DMS 273 (cell line): ENCODE results near the gene PKD2L2.
"Not testable (repeated sequence)": the region's sequence is repeated elsewhere in the genome, so short reads cannot be mapped to it uniquely, and the experiment has no call there.

Experiments
- DNase-seq: peaks from one replicate; lab custom pipeline; 2025; ENCODE audit not compliant: unreplicated experiment; lab: John Stamatoyannopoulos, UW

Gene PKD2L2

GRCh38 chr5:137887831-137888230 is 1.4 kb upstream of the PKD2L2 start:
- no peak for DNase-seq

DNA sequence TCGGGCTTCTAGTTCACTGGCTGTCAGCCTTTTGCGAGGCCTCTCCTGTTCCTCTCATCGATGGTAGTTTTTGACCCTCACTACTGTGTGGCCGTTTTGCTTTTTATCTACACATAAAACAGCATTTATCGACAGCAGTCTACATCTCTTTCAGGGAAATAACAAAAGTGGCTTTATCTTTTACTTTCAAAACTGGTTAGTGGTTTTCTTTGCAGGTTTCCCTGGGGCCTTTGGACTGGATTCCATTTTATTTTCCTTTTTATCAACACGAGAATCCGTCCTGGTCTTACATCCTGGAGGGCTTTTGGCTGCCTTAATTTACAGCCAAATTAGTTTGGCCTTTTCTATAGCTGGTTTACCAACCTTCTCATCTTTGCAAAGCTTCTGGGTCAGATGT is 793 bp upstream of the PKD2L2 start:
- DNase-seq, result no peak

GRCh38 chr5:137890845-137891244 is 1.6 kb downstream of the PKD2L2 start:
- no peak for DNase-seq

- peak; percentile 6 for DNase-seq
Measured at GRCh38 chr5:137891849-137892248, 2.6 kb downstream of the PKD2L2 start.

- no peak for DNase-seq
Measured at GRCh38 chr5:137894586-137894985, 5.3 kb downstream of the PKD2L2 start.

DNA sequence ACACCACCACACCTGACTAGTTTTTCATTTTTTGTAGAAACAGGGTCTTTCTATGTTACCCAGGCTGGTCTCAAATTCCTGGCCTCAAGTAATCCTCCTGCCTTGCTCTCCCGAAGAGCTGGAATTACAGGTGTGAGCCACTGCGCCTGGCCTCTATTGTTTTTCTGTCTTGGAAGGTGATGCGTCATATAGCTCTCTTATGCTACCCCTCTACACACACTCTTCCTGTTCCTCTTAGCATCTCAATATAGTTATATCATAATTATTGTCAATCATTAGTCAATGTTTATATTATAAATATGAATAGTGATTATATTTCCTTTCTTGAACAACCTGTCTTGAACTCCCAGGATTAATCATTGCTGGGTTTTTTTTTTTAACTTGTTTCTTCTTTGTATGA is 7.3 kb downstream of the PKD2L2 start:
- DNase-seq, result no peak

DNA sequence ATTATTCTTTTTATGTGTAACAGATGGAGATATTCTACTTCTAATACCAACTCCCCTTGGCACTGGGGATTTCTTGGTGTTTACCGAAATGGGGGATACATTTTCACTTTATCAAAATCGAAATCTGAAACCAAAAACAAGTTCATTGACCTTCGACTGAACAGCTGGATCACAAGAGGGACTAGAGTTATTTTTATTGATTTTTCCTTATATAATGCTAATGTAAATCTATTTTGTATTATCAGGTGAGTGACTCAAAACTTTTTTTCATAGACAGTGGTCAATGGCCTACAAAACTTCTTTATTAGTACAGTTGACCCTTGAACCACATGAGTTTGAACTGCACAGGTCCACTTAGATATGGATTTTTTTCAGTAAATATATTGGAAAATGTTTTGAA is 10.2 kb downstream of the PKD2L2 start:
- no peak for DNase-seq

GRCh38 chr5:137901011-137901817 is 12.0 kb downstream of the PKD2L2 start:
- no peak for DNase-seq

GRCh38 chr5:137902408-137903133 is 13.3 kb downstream of the PKD2L2 start:
- DNase-seq, result no peak

DNA sequence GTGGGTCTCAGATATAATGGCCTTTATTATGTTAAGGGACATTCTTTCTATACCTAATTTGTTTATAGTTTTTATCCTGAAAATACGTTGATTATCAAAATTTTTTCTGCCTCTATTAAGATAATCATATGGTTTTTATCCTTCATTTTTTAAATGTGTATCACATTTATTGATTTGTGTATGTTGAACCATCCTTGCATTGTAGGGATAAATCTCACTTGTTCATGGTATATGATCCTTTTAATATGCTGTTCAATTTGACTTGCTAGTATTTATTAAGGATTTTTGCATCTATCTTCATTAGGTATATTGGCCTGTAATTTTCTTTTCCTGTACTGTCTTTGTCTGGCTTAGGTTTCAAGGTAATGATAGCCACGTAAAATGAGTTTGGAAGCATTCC is 25.5 kb downstream of the PKD2L2 start:
- DNase-seq, result no peak

GRCh38 chr5:137916923-137917322 is 27.7 kb downstream of the PKD2L2 start:
- DNase-seq, result no peak

DNA sequence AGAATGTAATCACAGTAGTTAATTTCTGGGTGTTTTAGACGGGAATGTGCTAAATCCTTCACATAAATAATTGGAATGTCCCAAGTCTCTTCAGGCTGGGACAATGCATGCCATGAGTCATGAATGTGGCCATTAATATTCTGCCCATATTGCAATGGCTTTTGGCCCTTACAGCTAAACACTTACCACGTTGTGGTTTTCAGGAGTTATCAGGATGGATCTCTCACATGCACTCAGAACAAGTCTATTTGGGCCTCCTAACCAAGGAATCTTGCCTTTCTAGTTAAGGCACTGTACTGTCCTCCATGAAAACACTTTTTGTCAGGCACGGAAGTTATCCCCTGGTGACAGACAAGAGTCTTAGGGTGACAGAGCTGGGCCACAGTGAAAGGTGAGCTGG is 32.7 kb downstream of the PKD2L2 start:
- DNase-seq, result no peak

DNA sequence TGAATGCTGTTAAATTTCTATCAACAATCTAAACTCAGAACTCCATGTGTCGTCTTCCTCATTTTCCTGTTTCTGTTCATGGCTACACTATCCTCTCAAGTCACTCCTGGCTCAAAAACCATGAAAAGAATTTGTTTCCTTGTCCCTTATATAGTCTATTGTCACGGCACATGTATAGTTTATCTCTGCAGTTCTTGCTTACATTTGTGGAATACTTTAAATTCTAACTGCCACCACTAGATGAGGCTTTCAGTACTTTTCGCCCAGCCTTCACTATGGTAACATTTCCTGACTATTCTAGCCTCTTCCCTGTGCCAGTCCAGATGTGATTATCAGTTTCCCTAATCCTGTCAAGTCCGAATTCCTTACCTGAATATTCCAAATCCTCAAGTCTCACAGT is 34.6 kb downstream of the PKD2L2 start:
- no peak for DNase-seq

GRCh38 chr5:137932800-137933199 is 43.5 kb downstream of the PKD2L2 start:
- no peak for DNase-seq

DNA sequence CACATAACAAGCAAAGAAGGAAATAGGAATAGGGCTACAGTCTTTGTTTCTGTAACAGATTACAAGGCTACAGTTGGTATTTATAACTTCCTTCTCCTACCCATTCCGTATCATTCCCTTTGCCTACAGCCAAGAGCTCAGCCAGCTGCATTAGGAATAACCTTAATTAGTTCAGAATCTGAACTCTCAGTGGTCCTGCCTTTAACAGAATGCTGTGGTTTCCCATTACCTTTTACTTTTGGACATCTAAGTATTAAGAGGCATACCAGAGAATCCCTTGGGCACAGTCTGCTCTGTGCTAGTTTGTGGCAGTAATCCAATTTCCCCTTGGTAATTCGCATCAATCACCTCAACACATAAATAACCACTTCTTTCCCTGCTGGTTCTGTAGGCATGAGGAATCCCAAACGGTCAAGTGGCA is 44.2 kb downstream of the PKD2L2 start:
- peak; percentile 71 for DNase-seq

GRCh38 chr5:137935190-137935589 is 45.9 kb downstream of the PKD2L2 start:
- DNase-seq, result no peak

DNA sequence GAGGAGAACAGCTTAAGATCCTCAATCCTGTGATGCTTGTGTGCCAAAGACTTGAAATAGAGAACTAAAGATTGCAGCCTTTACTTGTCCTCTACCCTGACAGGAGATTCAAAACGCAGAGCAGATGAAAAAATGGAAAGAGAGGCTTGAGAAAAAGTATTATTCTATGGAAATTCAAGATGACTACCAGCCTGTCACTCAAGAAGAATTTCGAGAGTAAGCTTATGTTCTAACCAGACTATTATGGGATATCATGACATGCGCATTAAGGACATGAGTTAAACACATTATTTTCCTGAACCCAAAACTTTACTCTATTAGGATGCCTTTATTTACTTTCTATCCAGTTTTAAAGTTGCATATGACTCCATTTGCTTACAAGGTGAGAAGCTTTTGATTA is 46.4 kb downstream of the PKD2L2 start:
- no peak for DNase-seq

DNA sequence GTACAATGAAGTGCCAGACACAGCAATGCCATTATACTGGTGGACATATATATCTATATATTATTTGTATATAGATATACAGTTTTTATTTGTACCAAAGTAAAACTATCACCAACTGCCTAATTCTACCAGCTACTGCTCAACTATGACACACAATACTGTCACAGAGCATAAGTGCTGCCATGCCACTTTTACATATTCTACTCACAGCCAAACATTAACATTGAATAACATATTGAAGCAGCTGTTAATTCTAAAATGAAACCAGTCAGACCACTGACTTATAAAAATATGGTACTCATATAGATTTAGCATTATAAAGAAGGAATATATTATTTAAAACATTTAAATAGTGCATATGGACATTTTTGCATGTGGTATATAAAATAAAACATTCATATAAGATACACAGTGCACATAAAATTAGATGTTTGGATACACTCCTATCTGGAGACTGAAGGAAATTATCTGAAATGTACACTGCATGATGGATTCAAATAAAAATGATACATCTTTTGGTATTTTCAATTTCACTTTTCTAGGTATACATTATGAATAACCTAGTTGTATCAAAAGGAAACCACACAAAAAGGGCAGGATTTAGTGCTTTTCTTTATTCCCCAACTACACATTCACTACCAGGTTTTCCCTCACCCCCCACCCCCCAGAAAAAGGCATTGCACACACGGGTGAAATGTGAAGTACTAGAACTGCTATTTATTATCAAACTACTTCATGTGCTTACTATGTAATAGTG is 48.9 kb downstream of the PKD2L2 start:
- no peak for DNase-seq

- DNase-seq, result no peak
Measured at GRCh38 chr5:137938751-137939143, 49.5 kb downstream of the PKD2L2 start.

- no peak for DNase-seq
Measured at GRCh38 chr5:137939331-137939730, 50.1 kb downstream of the PKD2L2 start.

DNA sequence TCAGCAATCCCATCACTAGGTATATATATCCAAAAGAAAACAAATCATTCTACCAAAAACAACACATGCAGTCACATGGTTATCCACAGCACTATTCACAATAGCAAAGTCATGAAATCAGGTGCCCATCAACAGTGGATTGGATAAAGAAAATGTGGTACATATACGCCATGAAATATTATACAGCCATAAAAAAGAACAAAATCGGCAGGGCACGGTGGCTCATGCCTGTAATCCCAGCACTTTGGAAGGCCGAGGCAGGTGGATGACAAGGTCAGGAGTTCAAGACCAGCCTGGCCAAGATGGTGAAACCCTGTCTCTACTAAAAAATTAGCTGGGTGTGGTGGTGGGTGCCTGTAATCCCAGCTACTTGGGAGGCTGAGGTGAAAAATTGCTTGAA is 55.0 kb downstream of the PKD2L2 start:
- DNase-seq, result not testable (repeated sequence)

DNA sequence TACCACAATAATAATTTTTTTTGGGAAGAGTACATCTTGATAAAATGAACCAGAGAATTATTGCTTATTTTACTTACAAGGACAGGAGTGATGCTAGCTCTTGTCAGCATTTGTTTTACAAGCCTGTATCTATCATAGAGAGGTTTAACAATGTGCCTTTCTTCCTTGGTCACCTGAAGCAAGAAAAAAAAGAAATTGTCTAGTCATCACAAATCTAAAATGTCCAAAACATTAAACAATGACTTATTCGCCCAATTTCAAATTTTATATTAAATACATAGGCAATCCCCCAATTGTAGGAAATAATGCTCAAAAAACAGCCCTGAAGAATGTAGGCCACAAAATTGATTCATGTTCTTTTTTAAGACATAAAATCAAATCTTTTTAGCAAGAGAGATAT is 56.6 kb downstream of the PKD2L2 start:
- DNase-seq, result no peak
